Measurements from ENCODE around the gene NLRP8. TPM values are rescaled to one million over a fixed set of nuclear protein-coding genes. Genes with fewer than 3 reads are reported as not detected.

NLRP8 gene
- not detected in 5 replicates for total RNA-seq (2022; extraction: Qiagen RNA extraction)

GRCh38 chr19:55947532-55947931 lies at the start of gene NLRP8:
Gene NLRP8, plus strand, starts transcription at chr19:55947832.

GRCh38 chr19:55931936-55932386 lies 15.7 kb upstream of the NLRP8 start, which contains the start of gene NLRP13:
Gene NLRP13, minus strand, starts transcription at chr19:55932336. Its CDS starts 25 bp downstream, at chr19:55932311.

GRCh38 chr19:55986487-55986886 lies 38.9 kb downstream of the NLRP8 start, which contains the start of gene NLRP5:
Gene NLRP5, plus strand, starts transcription at chr19:55986775.

Other genes starting within 250 kb of the NLRP8 start
- gene NLRP9, start 209.4 kb upstream of the NLRP8 start, total RNA-seq (2022; extraction: Qiagen RNA extraction) = not detected in 5 replicates
- 0.31 to 0.54 TPM (median 0.45 TPM) in 5 replicates for gene RFPL4A, start 188.7 kb upstream of the NLRP8 start, total RNA-seq (2022; extraction: Qiagen RNA extraction)
- gene RFPL4AL1, start 178.7 kb upstream of the NLRP8 start, total RNA-seq (2022; extraction: Qiagen RNA extraction) = 0.28 TPM in 1 of 5 replicates, not detected in the others
- 0.05 to 0.08 TPM (median 0.06 TPM) in 4 of 5 replicates, not detected in the other for gene NLRP11, start 115.8 kb upstream of the NLRP8 start, total RNA-seq (2022; extraction: Qiagen RNA extraction)
- gene NLRP4, start 111.3 kb upstream of the NLRP8 start, total RNA-seq (2022; extraction: Qiagen RNA extraction) = not detected in 5 replicates
- 0.02 TPM in 1 of 5 replicates, not detected in the others for gene NLRP13, start 15.5 kb upstream of the NLRP8 start, total RNA-seq (2022; extraction: Qiagen RNA extraction)
- not detected in 5 replicates for gene NLRP5, start 38.9 kb downstream of the NLRP8 start, total RNA-seq (2022; extraction: Qiagen RNA extraction)
- gene ZNF787, start 173.5 kb downstream of the NLRP8 start, total RNA-seq (2022; extraction: Qiagen RNA extraction) = 25.4 to 52.9 TPM (median 48.0 TPM) in 5 replicates
- 17.3 to 31.6 TPM (median 30.1 TPM) in 5 replicates for gene ZNF444, start 193.5 kb downstream of the NLRP8 start, total RNA-seq (2022; extraction: Qiagen RNA extraction)
- not detected in 5 replicates for gene GALP, start 228.2 kb downstream of the NLRP8 start, total RNA-seq (2022; extraction: Qiagen RNA extraction)
- 0.05 TPM in 1 of 5 replicates, not detected in the others for gene ZSCAN5B, start 250.0 kb downstream of the NLRP8 start, total RNA-seq (2022; extraction: Qiagen RNA extraction)